ENCODE data around the gene COG5.
A peak's percentile ranks its signal among the peaks of the same experiment; 100 is the strongest.

COG5 gene

DNA sequence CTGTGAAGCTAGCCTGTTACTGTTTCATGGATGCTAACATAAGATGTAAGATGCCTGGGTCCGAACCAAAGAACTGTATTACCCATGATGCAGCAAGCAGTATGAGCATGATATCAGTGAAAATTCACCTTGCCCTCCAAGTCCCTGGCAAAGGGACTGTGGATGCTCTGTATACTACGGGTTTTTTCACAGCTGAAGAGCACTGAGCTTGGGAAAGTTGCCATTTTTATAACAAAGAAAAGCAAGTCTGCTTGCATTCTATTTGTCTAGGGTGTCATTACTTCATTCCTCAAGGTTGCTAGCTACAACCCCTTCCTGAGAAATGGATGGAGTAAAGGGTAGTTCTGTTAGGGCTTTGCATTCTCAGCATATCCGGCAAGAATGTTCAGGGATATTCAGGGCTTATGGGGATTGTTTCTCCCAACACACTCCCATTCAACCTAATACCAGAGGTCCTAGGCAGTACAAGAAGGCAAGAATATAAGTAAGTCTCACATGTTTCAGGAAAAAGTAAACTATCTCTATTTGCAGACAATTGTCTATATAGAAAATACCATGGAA is 99.0 kb downstream of the COG5 start:
- DNase-seq: no peak

DNA sequence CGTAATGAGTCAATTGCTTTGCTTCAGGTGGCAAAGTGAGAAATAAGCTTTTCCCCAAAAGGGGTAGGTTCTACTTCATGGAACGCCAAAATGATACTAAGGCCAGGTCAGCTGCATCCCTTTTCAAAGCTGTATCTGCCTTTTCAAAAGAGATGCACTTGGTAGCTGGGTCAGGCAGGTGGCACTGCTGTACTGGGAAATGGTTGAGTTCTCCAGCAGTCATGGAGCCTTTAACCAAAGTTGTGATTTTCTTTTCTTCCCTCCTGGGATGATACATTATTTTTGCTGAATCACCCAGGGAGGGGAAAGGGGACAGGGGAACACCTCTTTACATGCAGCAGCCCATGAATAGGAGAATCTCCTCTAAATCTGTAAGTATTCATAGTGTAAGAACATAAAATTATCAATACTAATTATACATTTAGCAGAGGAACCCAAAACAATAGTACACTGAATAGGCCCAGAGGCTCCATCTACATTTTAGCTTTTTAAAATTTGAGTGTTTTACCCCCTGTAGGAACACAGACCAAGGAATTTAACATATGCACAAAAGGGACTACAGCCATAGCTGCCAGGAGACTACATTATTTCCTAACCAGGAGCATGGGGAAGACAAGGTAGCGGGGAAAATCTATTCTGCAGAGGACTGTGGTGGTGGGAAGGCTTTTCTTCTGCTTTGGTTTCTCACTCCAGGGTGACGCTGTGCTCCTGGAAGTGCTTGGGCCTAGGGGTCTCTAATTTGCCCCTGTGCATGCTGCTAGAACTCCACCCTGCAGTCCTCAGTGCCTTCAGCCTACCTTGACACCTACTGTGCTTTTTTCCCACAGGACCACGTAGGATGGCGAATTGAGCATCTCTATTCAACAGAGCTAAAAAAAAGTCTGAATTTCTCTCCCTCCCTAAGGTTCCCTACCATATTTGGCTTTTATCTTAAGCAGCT is 100.3 kb downstream of the COG5 start:
- DNase-seq: peak in 42 of 56 donors; percentile 2 to 69 (median 26)

GRCh38 chr7:107461938-107462533 is 101.7 kb downstream of the COG5 start:
- no peak for DNase-seq

DNA sequence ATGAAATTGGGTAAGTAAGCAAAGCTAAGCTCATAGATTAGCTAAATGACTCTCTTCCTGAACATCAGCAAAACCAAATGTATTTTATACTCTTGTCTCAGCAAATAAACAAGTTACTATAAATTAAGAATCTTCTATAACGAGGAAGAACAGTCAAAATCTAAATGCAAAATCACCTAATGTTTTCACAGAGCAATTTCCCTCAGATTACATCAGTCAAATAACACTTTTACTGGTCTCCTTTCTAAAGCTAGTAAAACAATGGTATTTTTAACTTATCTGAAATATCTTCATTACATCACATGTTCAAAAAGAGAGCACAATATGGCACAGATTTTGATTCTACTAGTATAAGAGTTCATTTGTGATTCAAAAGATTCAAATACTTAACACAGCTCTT is 110.3 kb downstream of the COG5 start:
- DNase-seq: no peak

DNA sequence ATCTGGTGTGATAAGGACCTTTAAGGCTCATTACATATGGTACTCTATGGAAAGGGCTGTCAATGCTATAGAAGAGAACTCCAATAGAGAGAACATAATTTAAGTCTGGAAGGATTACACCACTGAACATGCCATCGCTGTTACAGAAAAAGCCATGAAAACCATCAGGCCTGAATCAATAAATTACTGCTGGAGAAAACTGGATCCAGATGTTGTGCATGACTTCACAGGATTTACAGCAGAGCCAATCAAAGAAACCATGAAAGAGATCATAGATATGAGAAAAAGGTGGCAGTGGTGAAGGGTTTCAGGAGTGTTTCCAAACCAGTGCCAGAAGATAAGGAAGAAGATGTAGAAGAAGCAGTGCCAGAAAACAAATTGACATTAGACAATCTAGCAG is 112.8 kb downstream of the COG5 start:
- DNase-seq: no peak

DNA sequence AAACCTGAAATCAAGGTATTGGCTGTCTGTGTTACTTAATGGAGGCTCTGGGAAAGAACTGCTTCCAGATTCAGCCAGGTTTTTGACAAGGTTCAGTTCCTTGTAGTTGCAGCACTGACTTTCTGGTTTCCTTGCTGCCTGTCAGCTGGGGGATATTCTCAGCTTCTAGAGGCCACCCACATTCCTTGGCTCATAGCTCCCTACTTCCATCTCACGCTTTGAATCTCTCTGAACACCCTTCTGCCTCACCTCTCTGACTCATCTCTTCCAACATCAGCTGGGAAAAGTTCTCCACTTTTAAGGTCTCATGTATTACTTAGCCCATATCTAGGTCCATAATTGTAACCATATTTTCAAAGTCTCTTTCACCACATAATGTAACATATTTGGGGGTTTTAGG is 116.7 kb downstream of the COG5 start:
- peak in 1 of 56 donors; percentile 1 for DNase-seq

DNA sequence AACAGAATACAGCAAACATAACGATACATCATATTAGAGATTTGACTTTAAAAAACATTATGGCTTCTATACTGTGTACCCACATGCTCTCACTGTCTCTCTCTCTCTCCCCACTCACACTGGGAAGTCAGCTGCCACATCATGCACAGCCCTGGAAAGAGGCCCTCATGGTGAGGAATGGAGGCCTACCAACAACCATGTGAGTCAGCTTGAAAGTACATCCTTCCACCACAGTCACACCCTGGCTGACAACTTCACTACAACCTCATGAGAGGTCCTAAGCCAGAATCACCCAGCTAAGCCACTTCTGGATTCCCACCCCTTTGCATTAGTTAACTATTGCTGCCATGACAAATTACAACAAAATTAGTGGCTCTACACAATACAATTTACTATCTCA is 117.2 kb downstream of the COG5 start:
- DNase-seq: no peak

GRCh38 chr7:107442678-107443077 is 121.0 kb downstream of the COG5 start:
- no peak for DNase-seq

DNA sequence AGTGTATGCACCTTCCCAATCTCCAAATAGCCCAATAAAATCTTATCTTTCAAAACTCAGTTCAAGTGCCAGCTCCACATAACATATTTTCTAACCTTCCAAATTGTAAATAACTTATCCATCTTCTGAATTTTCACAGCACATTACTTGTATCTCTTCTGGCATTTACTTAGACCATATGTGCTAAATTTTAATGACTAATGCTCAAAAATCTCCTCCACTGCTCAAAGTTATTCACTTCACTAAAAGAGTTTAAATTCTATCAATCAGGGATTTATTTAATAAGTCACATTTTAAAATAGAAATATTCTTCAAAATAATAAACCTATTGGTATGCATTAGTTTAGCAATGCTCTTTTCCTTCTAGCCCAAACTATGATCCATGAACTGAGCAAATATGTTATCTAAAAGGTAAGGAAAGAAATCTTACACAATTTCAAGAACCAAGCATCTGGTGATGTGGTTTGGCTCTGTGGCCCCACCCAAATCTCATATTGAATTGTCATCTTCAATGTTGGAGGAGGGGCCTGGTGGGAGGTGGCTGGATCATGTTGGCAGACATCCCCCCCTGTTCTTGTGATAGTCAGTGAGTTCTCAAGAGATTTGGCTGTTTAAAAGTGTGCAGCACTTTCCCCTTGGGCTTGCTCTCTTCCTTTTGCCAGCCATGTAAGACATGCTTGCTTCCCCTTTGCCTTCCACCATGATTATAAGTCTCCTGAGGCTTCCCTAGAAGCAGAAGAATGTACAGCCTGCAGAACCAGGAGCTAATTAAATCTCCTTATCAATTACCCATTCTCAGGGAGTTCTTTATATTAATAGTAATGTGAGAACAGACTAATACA is 121.9 kb downstream of the COG5 start:
- DNase-seq: no peak

- no peak for DNase-seq
Measured at GRCh38 chr7:107439025-107439424, 124.7 kb downstream of the COG5 start.

- no peak for DNase-seq
Measured at GRCh38 chr7:107435749-107436148, 128.0 kb downstream of the COG5 start.

DNA sequence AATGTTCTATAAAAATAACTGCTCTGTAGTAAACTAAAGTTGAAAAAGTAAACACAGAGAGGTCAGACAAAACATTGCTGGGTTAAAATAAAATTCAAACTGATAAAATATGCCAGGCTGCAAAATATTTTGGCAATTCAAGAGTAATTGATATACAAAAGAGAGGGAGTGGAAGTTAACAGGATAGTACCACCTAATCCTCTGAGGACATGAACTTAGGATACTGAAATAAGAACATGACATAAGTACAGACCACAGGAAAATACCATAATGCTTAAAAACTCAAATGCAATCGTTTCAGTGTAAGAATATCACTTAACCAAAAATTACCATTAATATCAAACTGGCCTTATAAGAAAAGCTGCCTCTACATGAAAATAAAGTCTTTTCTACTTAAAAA is 131.5 kb downstream of the COG5 start:
- no peak for DNase-seq

DNA sequence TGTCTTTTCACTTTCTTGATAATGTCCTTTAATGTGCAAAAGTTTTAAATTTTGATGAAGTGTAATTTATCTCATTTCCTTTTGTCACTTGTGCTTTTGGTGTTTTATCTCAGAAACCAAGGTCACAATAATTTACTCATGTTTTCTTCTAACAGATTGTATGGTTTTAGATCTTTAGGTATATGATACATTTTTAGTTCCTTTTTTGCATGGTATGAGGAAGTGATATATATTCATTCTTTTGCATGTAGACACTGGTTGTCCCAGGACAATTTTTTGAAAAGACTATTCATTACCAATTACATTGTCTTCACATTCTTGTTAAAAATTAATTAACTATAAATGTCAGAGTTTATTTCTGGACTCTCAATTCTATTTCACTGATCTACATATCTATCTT is 133.7 kb downstream of the COG5 start:
- DNase-seq: no peak

GRCh38 chr7:107428642-107429041 is 135.1 kb downstream of the COG5 start:
- no peak for DNase-seq

GRCh38 chr7:107427462-107427861 is 136.3 kb downstream of the COG5 start:
- no peak for DNase-seq

DNA sequence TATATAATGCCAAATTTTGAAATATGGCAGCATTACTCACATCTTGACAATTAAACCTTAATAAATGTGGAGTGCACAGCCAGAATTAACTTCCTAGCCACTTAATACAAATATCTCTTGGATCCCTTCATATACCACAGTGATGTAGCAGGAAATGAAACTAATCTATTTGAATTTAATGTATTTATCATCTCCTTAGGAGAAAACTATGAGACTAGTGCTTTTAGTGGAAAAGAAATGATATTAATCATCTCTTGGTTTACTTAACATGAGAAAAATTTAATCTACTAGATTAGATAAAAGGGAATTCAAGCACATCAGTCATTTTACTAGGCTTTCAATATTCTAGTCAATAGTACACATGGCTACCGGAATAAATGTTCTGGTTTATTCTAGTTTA is 149.5 kb downstream of the COG5 start:
- no peak for DNase-seq

DNA sequence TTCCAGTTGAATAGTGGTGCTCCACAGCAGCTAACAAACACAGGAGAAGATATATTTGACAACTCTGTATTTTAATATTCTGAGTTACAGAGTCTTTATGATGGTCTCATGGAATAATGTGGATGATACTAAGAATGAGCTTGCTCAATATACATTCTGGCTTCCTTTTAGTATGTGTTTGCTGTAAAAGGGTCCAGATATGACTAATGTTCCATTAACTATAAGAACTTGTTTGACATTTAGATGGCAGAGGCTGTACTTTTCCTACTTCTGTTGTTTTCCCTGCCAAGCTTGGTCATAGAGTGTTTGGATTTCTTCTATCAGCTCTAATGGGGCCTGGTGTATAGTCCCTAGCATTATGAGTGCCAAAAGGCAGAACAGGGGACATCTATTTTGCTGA is 155.4 kb downstream of the COG5 start:
- no peak for DNase-seq

DNA sequence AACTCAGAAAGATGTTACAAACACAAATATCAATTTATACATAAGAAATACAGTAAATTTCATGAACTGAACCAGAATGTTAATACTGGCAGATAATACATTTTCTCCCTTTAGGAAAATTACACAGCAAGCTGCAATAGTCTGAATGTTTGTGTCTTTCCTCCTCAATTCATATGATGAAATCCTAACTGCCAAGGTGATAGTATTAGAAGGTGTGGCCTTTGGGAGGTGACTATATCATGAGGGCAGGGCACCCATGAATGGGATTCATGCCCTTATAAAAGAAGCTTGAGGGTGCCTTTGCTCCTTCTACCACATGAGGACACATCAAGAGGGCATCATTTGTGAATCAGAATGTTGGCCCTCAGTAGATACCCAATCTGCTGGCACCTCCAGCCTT is 158.2 kb downstream of the COG5 start:
- DNase-seq: no peak

GRCh38 chr7:107404740-107405537 is 158.8 kb downstream of the COG5 start:
- DNase-seq: peak in 1 of 56 donors; percentile 23

- no peak for DNase-seq
Measured at GRCh38 chr7:107398161-107398560, 165.6 kb downstream of the COG5 start.

- DNase-seq: no peak
Measured at GRCh38 chr7:107396990-107397389, 166.7 kb downstream of the COG5 start.

All from nucleus accumbens (tissue), 56 donors.